OCI-LY7 (cell line): ENCODE results near the gene CARMIL1. TPM values are rescaled to one million over a fixed set of nuclear protein-coding genes. Genes with fewer than 3 reads are reported as not detected.
A peak's percentile ranks its signal among the peaks of the same experiment; 100 is the strongest.

Experiments
- BruUV-seq: library from RNA; stranded (reverse); fragments of 400-500 nt; replicated peaks from 2 replicates; lab custom pipeline; 2021; lab: Mats Ljungman, UMichigan
- CTCF ChIA-PET: fragments of 300-600 bp; sonication (Branson Sonifier 250); formaldehyde crosslinking; loops from one replicate; lab custom pipeline; 2022; ENCODE audit warnings: antibody characterized with exemption; ENCODE audit not compliant: unreplicated experiment; lab: Charles Lee
- POLR2A ChIA-PET: fragments of 300-600 bp; sonication (Branson Sonifier 250); formaldehyde crosslinking; loops from one replicate; lab custom pipeline; 2022; ENCODE audit warnings: antibody characterized with exemption; lab: Charles Lee
- DNase-seq: peaks from one replicate; pipeline ENCODE4 v3.0.0-alpha.2; 2015; ENCODE audit warnings: low spot score
- H2AFZ ChIP-seq: fragments of 200-600 bp; sonication (generic), shearing (Covaris generic); 2 replicates; pipeline ENCODE4 v1.6.1; 2014; ENCODE audit warnings: mild to moderate bottlenecking, antibody characterized with exemption, low read length, moderate library complexity
- H3K27ac ChIP-seq: fragments of 200-600 bp; sonication (generic); 2 replicates; pipeline ENCODE4 v1.5.1; 2014; ENCODE audit warnings: mixed run types, low read depth, mild to moderate bottlenecking, moderate library complexity, low read length, inconsistent platforms; ENCODE audit not compliant: poor library complexity, severe bottlenecking
- H3K36me3 ChIP-seq: fragments of 200-600 bp; sonication (generic); 2 replicates; pipeline ENCODE4 v1.6.1; 2014; ENCODE audit warnings: mild to moderate bottlenecking, antibody characterized with exemption, low read length, moderate library complexity, mixed read lengths; ENCODE audit not compliant: insufficient read depth
- H3K4me1 ChIP-seq: fragments of 200-600 bp; sonication (generic); 2 replicates; pipeline ENCODE4 v1.5.1; 2014; ENCODE audit warnings: mild to moderate bottlenecking, low read length; ENCODE audit not compliant: insufficient read depth, poor library complexity, severe bottlenecking
- H3K4me2 ChIP-seq: fragments of 200-600 bp; sonication (generic); 2 replicates; pipeline ENCODE4 v1.6.1; 2014; ENCODE audit warnings: mild to moderate bottlenecking, low read length
- H3K4me3 ChIP-seq: fragments of 200-600 bp; sonication (generic); 2 replicates; pipeline ENCODE4 v1.5.1; 2014; ENCODE audit warnings: mild to moderate bottlenecking, low read depth, low read length; ENCODE audit not compliant: poor library complexity, severe bottlenecking
- H3K79me2 ChIP-seq: fragments of 200-600 bp; sonication (generic); 2 replicates; pipeline ENCODE4 v1.6.1; 2016; ENCODE audit warnings: low read depth, mild to moderate bottlenecking, low read length, moderate library complexity, mixed read lengths; ENCODE audit not compliant: insufficient read depth
- H3K9me2 ChIP-seq: fragments of 200-600 bp; sonication (generic); 2 replicates; pipeline ENCODE4 v1.6.1; 2016; ENCODE audit warnings: mild to moderate bottlenecking, low read length, mixed read lengths; ENCODE audit not compliant: insufficient read depth
- H3K9me3 ChIP-seq: fragments of 200-600 bp; sonication (generic); 2 replicates; pipeline ENCODE4 v1.6.1; 2014; ENCODE audit warnings: mild to moderate bottlenecking, mixed run types, low read length, mixed read lengths
- H4K20me1 ChIP-seq: fragments of 200-600 bp; sonication (generic); 2 replicates; pipeline ENCODE4 v1.6.1; 2014; ENCODE audit warnings: mild to moderate bottlenecking, antibody characterized with exemption, low read length, moderate library complexity, mixed read lengths; ENCODE audit not compliant: insufficient read depth
- EZH2phosphoT487 ChIP-seq: fragments of 200-600 bp; sonication (generic); IDR thresholded peaks from 2 replicates; pipeline ENCODE4 v1.6.1; 2018; ENCODE audit warnings: low read depth, borderline replicate concordance, mild to moderate bottlenecking, mixed run types, antibody characterized with exemption, low read length, moderate library complexity, mixed read lengths
- intact Hi-C: fragments of 100-400 bp; cut with micrococcal nuclease; formaldehyde crosslinking; loops from one replicate; pipeline ENCODE4 v1.10.0; 2022; ENCODE audit not compliant: unreplicated experiment
- total RNA-seq, 2 experiments: library from RNA; depleted of rRNA in 1 of 2; stranded (reverse); fragments of >200 nt in 1 of 2; shearing (Covaris generic) in 1 of 2; gene quantifications; 2 replicates each; pipeline ENCODE4 v1.2.3, GENCODE V29; 2014 to 2022
- TF ChIP-seq, protein P1 (sequence below): fragments of 200-600 bp; sonication (generic); conservative IDR thresholded peaks from 2 replicates; pipeline ENCODE4 v1.5.1; 2014; ENCODE audit warnings: mild to moderate bottlenecking, antibody characterized with exemption, low read length, moderate library complexity, mixed read lengths

The CARMIL1 gene
- total RNA-seq, 2 experiments from 2014 or later = 25.5 to 40.1 TPM

DNA sequence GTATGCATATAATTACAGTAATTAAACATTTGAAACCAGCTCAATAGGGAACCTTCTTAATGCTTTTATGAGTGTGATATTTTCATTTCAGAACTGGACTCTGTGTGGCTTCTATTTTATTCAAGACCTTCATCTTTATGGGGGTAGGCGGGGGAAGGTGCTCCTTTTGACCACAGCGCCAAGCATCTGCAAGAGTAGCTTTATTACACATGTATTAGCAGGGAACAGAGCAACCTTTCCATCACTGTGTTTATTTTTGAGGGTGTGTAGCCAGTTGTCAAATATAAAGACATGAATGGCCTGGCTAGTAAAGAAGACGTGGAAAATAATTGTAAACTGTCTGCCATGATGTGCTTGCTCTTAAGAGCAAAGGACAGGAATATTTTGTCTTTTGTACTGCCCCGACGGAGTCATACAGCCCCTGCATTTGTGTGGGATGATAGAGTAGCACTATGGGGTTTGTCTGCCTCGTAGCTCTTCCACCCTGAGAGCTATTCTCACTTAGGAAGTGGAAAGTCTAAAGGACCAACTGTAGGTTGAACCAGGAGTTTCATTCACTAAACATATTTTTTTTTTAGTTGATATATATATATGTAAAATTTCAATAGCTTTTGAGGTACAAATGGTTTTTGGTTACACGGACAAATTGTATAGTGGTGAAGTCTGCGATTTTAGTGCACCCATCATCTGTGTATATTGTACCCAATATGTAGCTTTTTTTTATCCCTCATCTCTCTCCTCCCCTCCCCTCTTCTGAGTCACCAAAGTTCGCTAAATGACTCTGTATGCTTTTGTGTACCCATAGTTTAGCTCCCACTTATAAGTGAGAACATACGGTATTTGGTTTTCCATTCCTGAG lies 91.2 kb downstream of the CARMIL1 start:
- Histone ChIP-seq H4K20me1 (no peaks in the 10 kb centered on the region), H3K9me3 (peaks cover 26% of the 10 kb centered on the region; the same call in 1 of the 2 replicates), H2AFZ (peak overlapping the region; percentile 55; the same call in 1 of the 2 replicates), H3K36me3 (peaks cover 12% of the 10 kb centered on the region; the same call in 1 of the 2 replicates), H3K79me2 (peaks cover 100% of the 10 kb centered on the region), H3K9me2 (no peaks in the 10 kb centered on the region), H3K4me1 (peaks cover 82% of the 10 kb centered on the region), H3K4me3 (peak overlapping the region; percentile 65), H3K27ac (peak overlapping the region; percentile 87), H3K4me2 (peak overlapping the region; percentile 95)
- CTCF ChIA-PET = interaction anchor here (0.7 to 3.2 kb wide), 3 partner anchors 8 to 92 kb away, joined by 3 to 13 read pairs (median 4); no protein-coding TSS in a partner anchor
- no TSS peak for BruUV-seq
- intact Hi-C loops = loop anchor here (1.0 kb wide), 1 partner anchor 14 kb away; no protein-coding TSS in a partner anchor
- DNase-seq = no peak
- TF ChIP-seq, protein P1, sequence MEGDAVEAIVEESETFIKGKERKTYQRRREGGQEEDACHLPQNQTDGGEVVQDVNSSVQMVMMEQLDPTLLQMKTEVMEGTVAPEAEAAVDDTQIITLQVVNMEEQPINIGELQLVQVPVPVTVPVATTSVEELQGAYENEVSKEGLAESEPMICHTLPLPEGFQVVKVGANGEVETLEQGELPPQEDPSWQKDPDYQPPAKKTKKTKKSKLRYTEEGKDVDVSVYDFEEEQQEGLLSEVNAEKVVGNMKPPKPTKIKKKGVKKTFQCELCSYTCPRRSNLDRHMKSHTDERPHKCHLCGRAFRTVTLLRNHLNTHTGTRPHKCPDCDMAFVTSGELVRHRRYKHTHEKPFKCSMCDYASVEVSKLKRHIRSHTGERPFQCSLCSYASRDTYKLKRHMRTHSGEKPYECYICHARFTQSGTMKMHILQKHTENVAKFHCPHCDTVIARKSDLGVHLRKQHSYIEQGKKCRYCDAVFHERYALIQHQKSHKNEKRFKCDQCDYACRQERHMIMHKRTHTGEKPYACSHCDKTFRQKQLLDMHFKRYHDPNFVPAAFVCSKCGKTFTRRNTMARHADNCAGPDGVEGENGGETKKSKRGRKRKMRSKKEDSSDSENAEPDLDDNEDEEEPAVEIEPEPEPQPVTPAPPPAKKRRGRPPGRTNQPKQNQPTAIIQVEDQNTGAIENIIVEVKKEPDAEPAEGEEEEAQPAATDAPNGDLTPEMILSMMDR = no peak
- TF ChIP-seq EZH2phosphoT487 = no peak
- POLR2A ChIA-PET = interaction anchor here (0.6 to 10.8 kb wide), 32 partner anchors 8 to 661 kb away, joined by 3 to 131 read pairs (median 4); partner anchors contain the start of gene CARMIL1

DNA sequence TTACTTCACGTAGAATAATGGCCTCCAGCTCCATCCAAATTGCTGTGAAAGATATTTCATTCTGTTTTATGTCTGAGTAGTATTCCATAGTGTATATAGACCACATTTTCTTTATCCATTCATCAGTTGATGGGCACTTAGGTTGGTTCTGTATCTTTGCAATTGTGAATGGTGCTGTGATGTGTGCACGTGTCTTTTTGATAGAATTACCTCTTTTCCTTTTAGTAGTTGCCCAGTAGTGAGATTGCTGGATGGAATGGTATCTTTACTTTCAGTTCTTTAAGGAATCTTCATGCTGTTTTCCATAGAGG lies 91.8 kb downstream of the CARMIL1 start:
- peaks cover 31% of the 10 kb centered on the region; the same call in 1 of the 2 replicates for H3K9me3 ChIP-seq
- ChIA-PET CTCF (no interaction called here), POLR2A (interaction anchor here (0.6 to 10.8 kb wide), 19 partner anchors 8 to 655 kb away, joined by 3 to 131 read pairs (median 4); partner anchors contain the start of gene CARMIL1)
- no peak for TF ChIP-seq EZH2phosphoT487
- TF ChIP-seq, protein P1 = no peak
- DNase-seq = no peak
- H4K20me1 ChIP-seq = no peaks in the 10 kb centered on the region
- H2AFZ ChIP-seq = no peak overlapping the region
- H3K4me1 ChIP-seq = peaks cover 76% of the 10 kb centered on the region
- peak overlapping the region; percentile 34 for H3K4me3 ChIP-seq
- intact Hi-C loops = no loop called here
- no TSS peak for BruUV-seq
- peak overlapping the region; percentile 95 for H3K4me2 ChIP-seq
- H3K36me3 ChIP-seq = peaks cover 12% of the 10 kb centered on the region; the same call in 1 of the 2 replicates
- peaks cover 100% of the 10 kb centered on the region for H3K79me2 ChIP-seq
- peak overlapping the region; percentile 23 for H3K27ac ChIP-seq
- no peaks in the 10 kb centered on the region for H3K9me2 ChIP-seq
